Smooth muscle cell (in vitro differentiated cells): Measurements from ENCODE around the gene CAMK1D. TPM values are rescaled to one million over a fixed set of nuclear protein-coding genes. Genes with fewer than 3 reads are reported as not detected.

Experiments
- DNase-seq: peaks from one replicate; lab custom pipeline; 2025; ENCODE audit not compliant: unreplicated experiment; lab: John Stamatoyannopoulos, UW
- H2AFZ ChIP-seq: fragments of 200-600 bp; sonication (generic); 2 replicates; pipeline ENCODE4 v1.6.0; 2016; ENCODE audit warnings: antibody characterized with exemption, low read depth, mild to moderate bottlenecking
- H3F3A ChIP-seq: fragments of 200-600 bp; sonication (generic); 2 replicates; pipeline ENCODE4 v1.6.0; 2017; ENCODE audit warnings: antibody characterized with exemption, low read depth
- H3K27ac ChIP-seq: fragments of 200-600 bp; sonication (generic); 2 replicates; pipeline ENCODE4 v1.5.1; 2016; ENCODE audit warnings: low read depth, mild to moderate bottlenecking
- H3K27me3 ChIP-seq: fragments of 200-600 bp; sonication (generic); 2 replicates; pipeline ENCODE4 v1.6.1; 2016; ENCODE audit warnings: low read depth, mild to moderate bottlenecking
- H3K36me3 ChIP-seq: fragments of 200-600 bp; sonication (generic); 2 replicates; pipeline ENCODE4 v1.5.1; 2016; ENCODE audit warnings: low read depth
- H3K4me1 ChIP-seq: fragments of 200-600 bp; sonication (generic); 2 replicates; pipeline ENCODE4 v1.5.1; 2016; ENCODE audit warnings: low read depth
- H3K4me2 ChIP-seq: fragments of 200-600 bp; sonication (generic); 2 replicates; pipeline ENCODE4 v1.6.0; 2016; ENCODE audit warnings: mild to moderate bottlenecking
- H3K4me3 ChIP-seq: fragments of 200-600 bp; sonication (generic); 2 replicates; pipeline ENCODE4 v1.5.1; 2016; ENCODE audit warnings: mild to moderate bottlenecking
- H3K79me2 ChIP-seq: fragments of 200-600 bp; sonication (generic); 2 replicates; pipeline ENCODE4 v1.6.0; 2016; ENCODE audit warnings: low read depth, mild to moderate bottlenecking
- H3K9ac ChIP-seq: fragments of 200-600 bp; sonication (generic); 2 replicates; pipeline ENCODE4 v1.6.0; 2016; ENCODE audit warnings: low read depth
- H3K9me3 ChIP-seq: fragments of 200-600 bp; sonication (generic); replicated peaks from 2 replicates; pipeline ENCODE4 v1.5.1; 2016; ENCODE audit warnings: low read depth
- H4K20me1 ChIP-seq: fragments of 200-600 bp; sonication (generic); 2 replicates; pipeline ENCODE4 v1.6.0; 2016; ENCODE audit warnings: low read depth
- CTCF ChIP-seq: fragments of 200-600 bp; sonication (generic); IDR thresholded peaks from 2 replicates; pipeline ENCODE4 v1.5.1; 2017; ENCODE audit warnings: borderline replicate concordance, mild to moderate bottlenecking, antibody characterized with exemption; ENCODE audit not compliant: insufficient read depth, poor library complexity, severe bottlenecking
- WGBS: methylation state at CpG from one replicate; pipeline ENCODE4 v1.1.7; 2016; ENCODE audit warnings: low lambda C conversion rate; 5-methylcytosine and 5-hydroxymethylcytosine counted together
- polyA plus RNA-seq: library from polyadenylated mRNA; unstranded; fragments of >200 nt; fragmentation: Nextera tagmentation; extraction: Ambion mirVana; gene quantifications from 2 replicates; pipeline ENCODE4 v1.2.1, GENCODE V29; 2016
- total RNA-seq: library from RNA; depleted of rRNA; stranded (reverse); fragments of >200 nt; gene quantifications from 2 replicates; pipeline ENCODE4 v1.2.3, GENCODE V29; 2014

Gene CAMK1D
- total and polyA plus RNA-seq, 2 experiments from 2014 or later, result 1.6 to 2.3 TPM

- TF ChIP-seq CTCF, result no peak
- H3K9me3 ChIP-seq, result no peaks in the 10 kb centered on the region
- H2AFZ ChIP-seq, result no peak overlapping the region
- no peaks in the 10 kb centered on the region for H3K36me3 ChIP-seq
- H3K27ac ChIP-seq, result peak overlapping the region; percentile 35
- H3F3A ChIP-seq, result no peaks in the 10 kb centered on the region
- H3K27me3 ChIP-seq, result no peaks in the 10 kb centered on the region
- no peak overlapping the region for H3K9ac ChIP-seq
- peak overlapping the region; percentile 16 for H3K4me2 ChIP-seq
- no peaks in the 10 kb centered on the region for H4K20me1 ChIP-seq
- H3K4me3 ChIP-seq, result no peak overlapping the region
- WGBS, result 82% methylated on average over 11 of the region's 11 CpGs
- no peaks in the 10 kb centered on the region for H3K4me1 ChIP-seq
- no peak for DNase-seq
- no peaks in the 10 kb centered on the region for H3K79me2 ChIP-seq
These were observed 51.1 kb downstream of the CAMK1D start for GRCh38 chr10:12400266-12400931.

- Histone ChIP-seq H3K4me3 (no peak overlapping the region), H3K79me2 (no peaks in the 10 kb centered on the region), H3K27ac (no peak overlapping the region), H3K9ac (no peak overlapping the region), H3K9me3 (no peaks in the 10 kb centered on the region), H3F3A (peaks cover 3% of the 10 kb centered on the region), H3K27me3 (no peaks in the 10 kb centered on the region), H3K4me1 (no peaks in the 10 kb centered on the region), H3K4me2 (no peak overlapping the region), H2AFZ (no peak overlapping the region), H4K20me1 (no peaks in the 10 kb centered on the region), H3K36me3 (no peaks in the 10 kb centered on the region)
- TF ChIP-seq CTCF, result no peak
- DNase-seq, result no peak
- WGBS, result 97% methylated on average over 2 of the region's 2 CpGs
These were observed 52.1 kb downstream of the CAMK1D start for GRCh38 chr10:12401466-12401865.

- Histone ChIP-seq H3K9me3 (no peaks in the 10 kb centered on the region), H3F3A (peaks cover 3% of the 10 kb centered on the region), H3K79me2 (no peaks in the 10 kb centered on the region), H4K20me1 (no peaks in the 10 kb centered on the region), H3K4me2 (no peak overlapping the region), H3K27ac (no peak overlapping the region), H3K27me3 (no peaks in the 10 kb centered on the region), H2AFZ (no peak overlapping the region), H3K36me3 (no peaks in the 10 kb centered on the region), H3K4me3 (no peak overlapping the region), H3K4me1 (no peaks in the 10 kb centered on the region), H3K9ac (no peak overlapping the region)
- no peak for DNase-seq
- TF ChIP-seq CTCF, result no peak
- WGBS, result 91% methylated on average over 9 of the region's 9 CpGs
These were observed 53.8 kb downstream of the CAMK1D start for GRCh38 chr10:12403119-12403518.
